GM18951 (cell line): ENCODE data around the gene RBM33.
"Not testable (repeated sequence)": the region's sequence is repeated elsewhere in the genome, so short reads cannot be mapped to it uniquely, and the experiment has no call there.

Experiments used
- POLR2A ChIP-seq: IDR thresholded peaks from 4 replicates; pipeline ENCODE4 v1.6.1; 2011; ENCODE audit warnings: mild to moderate bottlenecking; ENCODE audit not compliant: insufficient read length, insufficient read depth; ENCODE audit errors: extremely low read depth
- in situ Hi-C: fragments of 300-500 bp; cut with MboI; formaldehyde crosslinking; loops from one replicate; pipeline ENCODE4 v1.12.0; 2022; ENCODE audit warnings: low sequenced_read_pairs, mixed read lengths, inconsistent platforms; ENCODE audit not compliant: unreplicated experiment

RBM33 gene

DNA sequence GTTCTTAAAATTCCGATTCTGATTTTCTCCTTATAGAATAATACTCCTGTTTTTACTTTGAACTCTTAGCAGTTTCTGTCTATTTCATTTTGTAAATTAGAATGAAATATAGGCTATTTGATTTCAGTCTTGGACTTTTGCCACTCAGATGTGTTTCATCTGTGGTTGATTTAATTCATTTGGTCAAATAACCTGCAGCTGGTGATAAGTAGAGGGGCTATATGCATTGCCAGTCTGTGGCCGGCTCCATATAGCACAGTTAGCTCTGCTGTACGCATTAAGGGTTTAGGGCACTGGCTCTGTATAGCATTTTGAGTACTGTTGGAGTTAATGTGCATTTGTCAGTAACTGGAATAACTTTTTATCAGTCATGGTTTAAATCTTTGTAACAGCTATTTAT, 35.7 kb downstream of the RBM33 start:
- no peak for TF ChIP-seq POLR2A
- in situ Hi-C loops, result no loop called here

DNA sequence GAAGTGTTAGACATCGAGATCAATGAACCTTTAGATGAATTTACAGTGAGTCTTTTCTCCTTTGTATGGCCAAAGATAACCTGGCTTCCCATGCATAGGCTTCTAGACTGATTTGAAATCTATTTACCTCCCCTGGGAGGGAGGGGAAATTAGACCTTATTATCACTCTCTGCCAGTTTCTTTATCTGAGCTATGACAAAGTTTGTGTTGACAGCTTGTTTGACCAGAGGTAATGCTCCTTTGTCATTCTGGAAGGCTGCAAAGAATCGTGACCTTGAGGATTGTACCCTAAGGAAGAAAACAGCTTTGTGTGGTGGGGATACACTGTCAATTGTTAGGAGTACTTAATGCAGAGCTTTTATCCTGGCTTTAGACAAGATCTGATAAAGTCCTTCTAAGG, 36.4 kb downstream of the RBM33 start:
- in situ Hi-C loops, result no loop called here
- no peak for TF ChIP-seq POLR2A

DNA sequence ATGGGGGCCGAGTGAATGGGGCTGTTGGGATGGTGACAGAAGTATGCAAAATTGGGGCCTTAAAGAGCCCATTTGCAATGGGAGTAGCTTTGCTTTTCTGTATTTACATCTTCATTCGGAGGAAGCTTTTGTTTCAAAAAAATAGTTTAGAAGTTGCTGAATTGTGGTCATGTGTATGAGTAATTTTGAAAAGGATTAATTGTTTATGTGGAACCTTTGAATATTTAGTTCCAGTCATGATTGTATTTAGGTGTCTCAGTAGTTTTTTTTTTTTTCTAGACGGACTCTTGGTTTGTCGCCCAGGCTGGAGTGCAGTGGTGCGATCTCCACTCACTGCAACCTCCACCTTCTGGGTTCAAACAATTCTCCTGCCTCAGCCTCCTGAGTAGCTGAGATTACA, 37.2 kb downstream of the RBM33 start:
- no peak for TF ChIP-seq POLR2A
- in situ Hi-C loops, result no loop called here

DNA sequence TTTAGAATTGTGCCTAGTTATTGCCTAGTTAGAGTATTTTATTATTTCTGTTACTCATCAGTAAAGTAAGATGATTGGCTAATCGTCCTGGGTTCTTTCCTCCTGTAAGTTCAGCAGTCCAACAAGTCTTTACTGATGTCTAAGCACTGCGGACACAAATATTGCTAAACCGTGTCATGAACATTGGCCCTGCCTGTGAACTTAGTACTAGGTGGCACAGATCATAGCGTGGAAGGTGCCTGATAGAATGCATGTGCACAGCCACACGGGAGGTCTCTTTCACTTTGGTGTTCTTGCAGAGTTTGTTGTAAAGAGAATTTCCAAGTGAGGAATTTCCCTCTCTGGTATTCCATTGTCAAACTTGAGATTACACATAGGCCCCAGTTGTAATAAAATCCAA, 38.0 kb downstream of the RBM33 start:
- TF ChIP-seq POLR2A, result no peak

GRCh38 chr7:155683098-155683497, 38.6 kb downstream of the RBM33 start:
- in situ Hi-C loops, result no loop called here
- TF ChIP-seq POLR2A, result no peak

More for the DNA sequence above, 38.0 kb downstream of the RBM33 start:
- in situ Hi-C loops, result no loop called here

DNA sequence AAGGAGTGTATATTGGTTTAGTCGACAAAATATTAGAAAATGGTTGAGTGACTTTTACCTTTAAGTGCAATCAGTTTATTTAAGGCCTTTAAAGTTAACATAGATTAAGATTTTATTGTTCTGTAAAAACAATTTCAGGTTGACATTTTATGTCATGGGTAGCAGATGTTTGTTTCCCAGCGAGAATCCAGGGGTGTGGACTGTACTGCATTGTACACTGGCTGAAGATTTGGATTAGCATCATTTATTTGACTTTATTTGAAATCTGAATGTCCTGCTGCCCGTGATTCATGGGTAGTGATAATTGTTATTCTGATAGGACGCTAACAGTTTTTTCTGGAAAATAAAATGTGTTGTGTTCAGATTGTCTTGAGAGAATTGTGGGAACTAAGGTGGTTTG, 39.3 kb downstream of the RBM33 start:
- TF ChIP-seq POLR2A, result no peak
- in situ Hi-C loops, result no loop called here

DNA sequence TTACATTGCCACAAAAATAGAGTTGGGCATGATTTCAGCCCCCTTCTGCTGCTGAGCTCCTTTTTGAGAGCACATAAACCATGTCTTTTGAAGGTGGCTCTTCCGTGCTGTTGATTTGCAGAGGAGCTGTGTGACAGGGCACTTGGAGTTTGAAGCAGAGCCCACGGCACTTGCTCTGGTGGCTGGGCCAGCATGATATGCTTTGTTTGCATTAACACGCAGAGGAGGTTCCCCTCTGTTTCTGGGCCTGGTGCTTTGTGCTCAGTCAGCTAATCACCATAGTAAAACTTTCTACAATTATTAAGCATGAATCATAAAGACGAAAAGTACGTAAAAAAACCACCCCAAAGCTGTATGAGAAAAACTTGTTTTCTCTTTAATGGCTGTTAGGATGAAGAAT, 40.1 kb downstream of the RBM33 start:
- in situ Hi-C loops, result no loop called here
- no peak for TF ChIP-seq POLR2A

- TF ChIP-seq POLR2A, result no peak
- in situ Hi-C loops, result no loop called here
Measured at GRCh38 chr7:155685070-155685790, 40.8 kb downstream of the RBM33 start.

GRCh38 chr7:155685791-155686160, 41.3 kb downstream of the RBM33 start:
- TF ChIP-seq POLR2A, result no peak

DNA sequence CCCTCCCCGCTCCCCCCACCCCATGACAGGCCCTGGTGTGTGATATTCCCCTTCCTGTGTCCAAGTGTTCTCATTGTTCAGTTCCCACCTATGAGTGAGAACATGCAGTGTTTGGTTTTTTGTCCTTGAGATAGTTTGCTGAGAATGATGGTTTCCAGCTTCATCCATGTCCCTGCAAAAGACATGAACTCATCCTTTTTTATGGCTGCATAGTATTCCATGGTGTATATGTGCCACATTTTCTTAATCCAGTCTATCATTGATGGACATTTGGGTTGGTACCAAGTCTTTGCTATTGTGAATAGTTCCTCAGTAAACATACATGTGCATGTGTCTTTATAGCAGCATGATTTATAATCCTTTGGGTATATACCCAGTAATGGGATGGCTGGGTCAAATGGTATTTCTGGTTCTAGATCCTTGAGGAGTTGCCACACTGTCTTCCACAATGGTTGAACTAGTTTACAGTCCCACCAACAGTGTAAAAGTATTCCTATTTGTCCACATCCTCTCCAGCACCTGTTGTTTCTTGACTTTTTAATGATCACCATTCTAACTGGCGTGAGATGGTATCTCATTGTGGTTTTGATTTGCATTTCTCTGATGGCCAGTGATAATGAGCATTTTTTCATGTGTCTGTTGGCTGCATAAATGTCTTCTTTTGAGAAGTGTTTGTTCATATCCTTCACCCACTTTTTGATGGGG, 42.3 kb downstream of the RBM33 start:
- in situ Hi-C loops, result not testable (repeated sequence)

More at GRCh38 chr7:155685791-155686160, 41.3 kb downstream of the RBM33 start:
- in situ Hi-C loops, result no loop called here

DNA sequence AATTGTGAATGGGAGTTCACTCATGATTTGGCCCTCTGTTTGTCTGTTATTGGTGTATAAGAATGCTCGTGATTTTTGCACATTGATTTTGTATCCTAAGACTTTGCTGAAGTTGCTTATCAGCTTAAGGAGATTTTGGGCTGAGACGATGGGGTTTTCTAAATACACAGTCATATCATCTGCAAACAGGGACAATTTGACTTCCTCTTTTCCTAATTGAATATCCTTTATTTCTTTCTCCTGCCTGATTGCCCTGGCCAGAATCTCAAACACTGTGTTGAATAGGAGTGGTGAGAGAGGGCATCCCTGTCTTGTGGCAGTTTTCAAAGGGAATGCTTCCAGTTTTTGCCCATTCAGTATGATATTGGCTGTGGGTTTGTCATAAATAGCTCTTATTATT, 43.8 kb downstream of the RBM33 start:
- in situ Hi-C loops, result not testable (repeated sequence)

GRCh38 chr7:155690655-155691054, 46.2 kb downstream of the RBM33 start:
- in situ Hi-C loops, result not testable (repeated sequence)

- in situ Hi-C loops, result no loop called here
- TF ChIP-seq POLR2A, result no peak
Measured at GRCh38 chr7:155692317-155692716, 47.9 kb downstream of the RBM33 start.

- TF ChIP-seq POLR2A, result no peak
- in situ Hi-C loops, result no loop called here
Measured at GRCh38 chr7:155693826-155694225, 49.4 kb downstream of the RBM33 start.
